ENCODE measurements around the gene CD4. TPM values are rescaled to one million over a fixed set of nuclear protein-coding genes. Genes with fewer than 3 reads are reported as not detected.
A peak's percentile ranks its signal among the peaks of the same experiment; 100 is the strongest.

Gene CD4
- total RNA-seq, 3 donors from 2014 or later (not counting 1 experiment from before 2014, with no cell fraction given), result 8.5 to 10.1 (median 9.8) TPM

DNA sequence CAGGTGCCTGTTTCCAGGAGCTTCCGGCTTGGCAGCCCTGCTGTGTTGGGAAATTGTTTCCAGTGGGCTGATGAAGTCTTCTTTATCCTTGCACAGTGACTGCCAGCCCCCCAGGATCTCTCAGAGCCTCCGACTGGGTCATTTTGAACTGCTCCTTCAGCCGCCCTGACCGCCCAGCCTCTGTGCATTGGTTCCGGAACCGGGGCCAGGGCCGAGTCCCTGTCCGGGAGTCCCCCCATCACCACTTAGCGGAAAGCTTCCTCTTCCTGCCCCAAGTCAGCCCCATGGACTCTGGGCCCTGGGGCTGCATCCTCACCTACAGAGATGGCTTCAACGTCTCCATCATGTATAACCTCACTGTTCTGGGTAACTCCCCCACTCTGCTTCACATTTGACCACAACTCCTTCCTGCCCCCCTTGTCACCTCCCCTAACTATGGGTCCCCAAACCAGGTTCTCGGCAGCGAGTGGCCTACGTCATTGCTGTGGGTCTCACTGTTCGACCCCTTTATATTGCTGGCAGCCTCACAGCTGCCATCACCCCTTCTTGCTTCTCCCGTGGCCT lies 14.7 kb upstream of the CD4 start:
- Histone ChIP-seq H3K9me3 (ENCODE audit: control insufficient read depth, insufficient read depth, low read length) (no peaks in the 10 kb centered on the region), H3K27ac (ENCODE audit: low read length) (peak overlapping the region; percentile 71), H3K4me1 (ENCODE audit: control insufficient read depth, insufficient read depth, low read length) (peaks cover 51% of the 10 kb centered on the region), H3K27me3 (ENCODE audit: control insufficient read depth, insufficient read depth, low read length) (peaks cover 21% of the 10 kb centered on the region), H3K36me3 (ENCODE audit: control insufficient read depth, insufficient read depth, low read length) (no peaks in the 10 kb centered on the region), H3K4me3 (ENCODE audit: low read length) (peak overlapping the region; percentile 31)
- TF ChIP-seq, protein P1, sequence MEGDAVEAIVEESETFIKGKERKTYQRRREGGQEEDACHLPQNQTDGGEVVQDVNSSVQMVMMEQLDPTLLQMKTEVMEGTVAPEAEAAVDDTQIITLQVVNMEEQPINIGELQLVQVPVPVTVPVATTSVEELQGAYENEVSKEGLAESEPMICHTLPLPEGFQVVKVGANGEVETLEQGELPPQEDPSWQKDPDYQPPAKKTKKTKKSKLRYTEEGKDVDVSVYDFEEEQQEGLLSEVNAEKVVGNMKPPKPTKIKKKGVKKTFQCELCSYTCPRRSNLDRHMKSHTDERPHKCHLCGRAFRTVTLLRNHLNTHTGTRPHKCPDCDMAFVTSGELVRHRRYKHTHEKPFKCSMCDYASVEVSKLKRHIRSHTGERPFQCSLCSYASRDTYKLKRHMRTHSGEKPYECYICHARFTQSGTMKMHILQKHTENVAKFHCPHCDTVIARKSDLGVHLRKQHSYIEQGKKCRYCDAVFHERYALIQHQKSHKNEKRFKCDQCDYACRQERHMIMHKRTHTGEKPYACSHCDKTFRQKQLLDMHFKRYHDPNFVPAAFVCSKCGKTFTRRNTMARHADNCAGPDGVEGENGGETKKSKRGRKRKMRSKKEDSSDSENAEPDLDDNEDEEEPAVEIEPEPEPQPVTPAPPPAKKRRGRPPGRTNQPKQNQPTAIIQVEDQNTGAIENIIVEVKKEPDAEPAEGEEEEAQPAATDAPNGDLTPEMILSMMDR (IDR thresholded peaks at IDR 0.05), result no peak
- peak in 1 of 2 donors; percentile 80 for DNase-seq
- intact Hi-C loops (cut with micrococcal nuclease), result no loop called here
- no peaks in the 10 kb centered on the region for H3K9me3 Mint-ChIP-seq
- H3K36me3 Mint-ChIP-seq, result no peaks in the 10 kb centered on the region
- peak overlapping the region; percentile 21 for H3K4me3 Mint-ChIP-seq
- 61% methylated on average over 15 of the region's 15 CpGs for WGBS (ENCODE audit: insufficient coverage)
- H3K4me1 Mint-ChIP-seq, result peaks cover 19 to 31% of the 10 kb centered on the region in 2 donors
- peak in 2 of 3 donors; percentile 17 to 57 for ATAC-seq
- H3K27ac Mint-ChIP-seq, result peak overlapping the region in 1 of 2 donors; percentile 45
- peaks cover 68 to 74% of the 10 kb centered on the region in 2 donors for H3K27me3 Mint-ChIP-seq (ENCODE audit: low read depth in 2 of 2)

DNA sequence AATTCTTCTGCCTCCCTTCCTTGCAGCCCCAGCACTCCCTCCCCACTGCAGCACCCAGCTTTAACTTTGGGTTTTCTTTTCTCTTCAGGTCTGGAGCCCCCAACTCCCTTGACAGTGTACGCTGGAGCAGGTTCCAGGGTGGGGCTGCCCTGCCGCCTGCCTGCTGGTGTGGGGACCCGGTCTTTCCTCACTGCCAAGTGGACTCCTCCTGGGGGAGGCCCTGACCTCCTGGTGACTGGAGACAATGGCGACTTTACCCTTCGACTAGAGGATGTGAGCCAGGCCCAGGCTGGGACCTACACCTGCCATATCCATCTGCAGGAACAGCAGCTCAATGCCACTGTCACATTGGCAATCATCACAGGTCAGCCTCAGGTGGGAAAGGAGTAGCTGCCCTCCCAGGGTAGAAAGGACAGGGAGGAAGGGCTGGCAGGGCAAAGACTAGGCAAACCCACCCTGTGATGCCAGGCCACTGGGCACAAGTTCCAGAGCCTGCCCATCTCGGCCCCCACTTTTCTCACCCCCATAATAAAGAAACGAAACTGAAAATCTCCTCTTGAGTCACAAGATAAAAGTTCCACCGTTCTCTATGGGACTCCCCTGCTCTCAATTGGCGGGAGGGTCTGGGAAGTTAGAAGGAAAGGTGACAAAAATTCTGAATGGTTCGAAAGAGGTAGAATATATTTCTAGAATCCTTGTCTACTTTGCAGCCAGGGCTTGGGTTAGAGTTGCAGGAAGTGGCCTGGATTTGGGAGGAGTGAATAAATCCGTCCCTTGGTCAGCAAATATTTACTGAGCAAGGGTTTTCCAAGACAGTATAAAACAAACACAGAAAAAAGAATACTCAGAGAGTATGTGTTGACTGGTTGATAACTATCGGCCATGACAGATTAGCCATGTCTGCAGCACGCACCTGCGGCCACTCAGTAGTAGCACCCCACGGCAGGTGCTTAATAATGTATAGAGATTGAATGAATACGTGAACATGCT lies 13.8 kb upstream of the CD4 start:
- Mint-ChIP-seq H3K27ac (peak overlapping the region in 1 of 2 donors; percentile 45), H3K36me3 (no peaks in the 10 kb centered on the region), H3K4me1 (peaks cover 19 to 31% of the 10 kb centered on the region in 2 donors), H3K4me3 (peak overlapping the region; percentile 21), H3K9me3 (no peaks in the 10 kb centered on the region), H3K27me3 (ENCODE audit: low read depth in 2 of 2) (peaks cover 62 to 72% of the 10 kb centered on the region in 2 donors)
- Histone ChIP-seq H3K27me3 (ENCODE audit: control insufficient read depth, insufficient read depth, low read length) (peaks cover 21% of the 10 kb centered on the region), H3K4me3 (ENCODE audit: low read length) (peak overlapping the region; percentile 31), H3K27ac (ENCODE audit: low read length) (peak overlapping the region; percentile 71), H3K4me1 (ENCODE audit: control insufficient read depth, insufficient read depth, low read length) (peaks cover 51% of the 10 kb centered on the region), H3K9me3 (ENCODE audit: control insufficient read depth, insufficient read depth, low read length) (no peaks in the 10 kb centered on the region), H3K36me3 (ENCODE audit: control insufficient read depth, insufficient read depth, low read length) (no peaks in the 10 kb centered on the region)
- ATAC-seq (no peak), DNase-seq (peak in 1 of 2 donors; percentile 50)
- intact Hi-C loops (cut with micrococcal nuclease), result no loop called here
- TF ChIP-seq, protein P1 (IDR thresholded peaks at IDR 0.05), result no peak
- 75% methylated on average over 15 of the region's 16 CpGs for WGBS (ENCODE audit: insufficient coverage)

DNA sequence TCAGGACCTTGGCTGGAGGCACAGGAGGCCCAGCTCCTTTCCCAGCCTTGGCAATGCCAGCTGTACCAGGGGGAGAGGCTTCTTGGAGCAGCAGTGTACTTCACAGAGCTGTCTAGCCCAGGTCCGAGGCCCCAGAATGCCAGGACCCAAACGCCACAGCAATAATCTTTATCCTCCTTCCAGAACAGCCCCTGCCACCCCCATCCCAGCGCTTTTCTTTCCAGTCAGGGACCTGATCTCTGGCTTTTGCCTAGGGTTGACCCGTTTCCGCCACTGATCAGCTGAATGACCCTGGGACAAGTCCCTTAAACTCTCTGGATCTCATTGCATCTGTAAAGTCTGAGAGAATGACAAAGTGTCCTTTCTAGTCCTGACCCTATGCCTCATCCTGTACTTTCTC lies 11.9 kb upstream of the CD4 start:
- Mint-ChIP-seq H3K27ac (no peak overlapping the region), H3K4me1 (peaks cover 13 to 25% of the 10 kb centered on the region in 2 donors), H3K36me3 (no peaks in the 10 kb centered on the region), H3K4me3 (no peak overlapping the region), H3K9me3 (no peaks in the 10 kb centered on the region), H3K27me3 (ENCODE audit: low read depth in 2 of 2) (peaks cover 48 to 54% of the 10 kb centered on the region in 2 donors)
- H3K27ac ChIP-seq (ENCODE audit: low read length), result no peak overlapping the region
- intact Hi-C loops (cut with micrococcal nuclease), result no loop called here
- TF ChIP-seq, protein P1 (IDR thresholded peaks at IDR 0.05), result no peak
- no peak overlapping the region for H3K4me3 ChIP-seq (ENCODE audit: low read length)
- no peaks in the 10 kb centered on the region for H3K36me3 ChIP-seq (ENCODE audit: control insufficient read depth, insufficient read depth, low read length)
- WGBS (ENCODE audit: insufficient coverage), result 97% methylated on average over 5 of the region's 5 CpGs
- peaks cover 43% of the 10 kb centered on the region for H3K4me1 ChIP-seq (ENCODE audit: control insufficient read depth, insufficient read depth, low read length)
- no peak for ATAC-seq
- no peak for DNase-seq
- no peaks in the 10 kb centered on the region for H3K9me3 ChIP-seq (ENCODE audit: control insufficient read depth, insufficient read depth, low read length)
- peaks cover 21% of the 10 kb centered on the region for H3K27me3 ChIP-seq (ENCODE audit: control insufficient read depth, insufficient read depth, low read length)

All from natural killer cell (primary cell).